Measurements from ENCODE around the gene AGR2.
"Not testable (repeated sequence)": the region's sequence is repeated elsewhere in the genome, so short reads cannot be mapped to it uniquely, and the experiment has no call there.

The AGR2 gene

GRCh38 chr7:16804674-16805439, at the start of gene AGR2:
TSS of gene AGR2 (minus strand) at chr7:16804999. CDS start at chr7:16801796, 3,203 bp downstream.
- DNase-seq = no peak

GRCh38 chr7:16853189-16853588, 48.4 kb upstream of the AGR2 start:
- not testable (repeated sequence) for DNase-seq

GRCh38 chr7:16851829-16852228, 47.0 kb upstream of the AGR2 start:
- DNase-seq = no peak

- DNase-seq = no peak
Observed at GRCh38 chr7:16850614-16851466, 46.0 kb upstream of the AGR2 start.

- DNase-seq = no peak
Observed at GRCh38 chr7:16849296-16850148, 44.7 kb upstream of the AGR2 start.

- no peak for DNase-seq
Observed at GRCh38 chr7:16847381-16847860, 42.6 kb upstream of the AGR2 start.

GRCh38 chr7:16846601-16847165, 41.9 kb upstream of the AGR2 start:
- DNase-seq = no peak

- DNase-seq = no peak
Observed at GRCh38 chr7:16845746-16846145, 40.9 kb upstream of the AGR2 start.

- DNase-seq = no peak
Observed at GRCh38 chr7:16841681-16842080, 36.9 kb upstream of the AGR2 start.

GRCh38 chr7:16840094-16840493, 35.3 kb upstream of the AGR2 start:
- DNase-seq = no peak

- DNase-seq = no peak
Observed at GRCh38 chr7:16839646-16840045, 34.8 kb upstream of the AGR2 start.

GRCh38 chr7:16838891-16839290, 34.1 kb upstream of the AGR2 start:
- no peak for DNase-seq

GRCh38 chr7:16838386-16838785, 33.6 kb upstream of the AGR2 start:
- DNase-seq = no peak

GRCh38 chr7:16836481-16836880, 31.7 kb upstream of the AGR2 start:
- no peak for DNase-seq

- DNase-seq = no peak
Observed at GRCh38 chr7:16833373-16833772, 28.6 kb upstream of the AGR2 start.

- DNase-seq = no peak
Observed at GRCh38 chr7:16826060-16826459, 21.3 kb upstream of the AGR2 start.

- no peak for DNase-seq
Observed at GRCh38 chr7:16822029-16822428, 17.2 kb upstream of the AGR2 start.

- DNase-seq = no peak
Observed at GRCh38 chr7:16818732-16819131, 13.9 kb upstream of the AGR2 start.

GRCh38 chr7:16817536-16817935, 12.7 kb upstream of the AGR2 start:
- DNase-seq = no peak

- no peak for DNase-seq
Observed at GRCh38 chr7:16816824-16817223, 12.0 kb upstream of the AGR2 start.

GRCh38 chr7:16815001-16815400, 10.2 kb upstream of the AGR2 start:
- no peak for DNase-seq

GRCh38 chr7:16813232-16813616, 8.4 kb upstream of the AGR2 start:
- DNase-seq = no peak

All from amniotic stem cell (primary cell).